Kidney (tissue), 14 donors: ENCODE measurements around the gene RBBP5. TPM values are rescaled to one million over a fixed set of nuclear protein-coding genes. Genes with fewer than 3 reads are reported as not detected.

Source experiments
- DNase-seq, 5 donors: peaks; one replicate each; pipeline ENCODE4 v3.0.0-alpha.2; 2013 to 2020
- FAIRE-seq: peaks from 2 replicates; lab custom pipeline; 2012; peaks lifted over from hg19 to GRCh38; lab: Jason Lieb, UNC
- H3K27ac ChIP-seq, 2 donors: one replicate each; pipeline ENCODE4 v1.7.0; 2013; ENCODE audit warnings: low read depth in 2 of 2, low read length in 2 of 2, inconsistent platforms in 1 of 2
- H3K27me3 ChIP-seq: one replicate; pipeline ENCODE4 v1.7.1; 2013; ENCODE audit warnings: low read length, inconsistent platforms; ENCODE audit not compliant: control insufficient read depth, insufficient read depth
- H3K36me3 ChIP-seq, 3 donors: one replicate each; pipeline versions ENCODE4 v1.7.0 to v1.7.1; 2013; ENCODE audit warnings: low read length in 3 of 3, control low read depth in 1 of 3, inconsistent platforms in 1 of 3; ENCODE audit not compliant: insufficient read depth in 3 of 3, control insufficient read depth in 2 of 3
- H3K4me1 ChIP-seq, 3 donors: one replicate each; pipeline versions ENCODE4 v1.7.0 to v1.7.1; 2013; ENCODE audit warnings: low read length in 3 of 3, inconsistent platforms in 1 of 3, low read depth in 1 of 3; ENCODE audit not compliant: control insufficient read depth in 2 of 3, insufficient read depth in 2 of 3
- H3K4me3 ChIP-seq, 3 donors: one replicate each; pipeline versions ENCODE4 v1.7.0 to v1.8.1; 2013; ENCODE audit warnings: low read length in 3 of 3, control low read depth in 1 of 3, inconsistent platforms in 1 of 3
- H3K9ac ChIP-seq, 3 donors: one replicate each; pipeline versions ENCODE4 v1.7.0 to v1.7.1; 2013; ENCODE audit warnings: low read length in 3 of 3, control low read depth in 1 of 3, inconsistent platforms in 1 of 3
- H3K9me3 ChIP-seq, 3 donors: one replicate each; pipeline versions ENCODE4 v1.7.0 to v1.7.1; 2013; ENCODE audit warnings: low read length in 3 of 3, control low read depth in 1 of 3, inconsistent platforms in 1 of 3; ENCODE audit not compliant: control insufficient read depth in 2 of 3, insufficient read depth in 1 of 3
- intact Hi-C: fragments of 100-400 bp; cut with DNase I; formaldehyde crosslinking; loops from one replicate; pipeline ENCODE4 v1.11.1; 2022
- polyA plus RNA-seq: library from polyadenylated mRNA; stranded (reverse); fragments of 350-450 nt; fragmentation: Illumina TruSeq; extraction: RNeasy Lipid Tissue Mini Kit (QIAGEN cat#74804); gene quantifications from one replicate; pipeline ENCODE4 v1.2.3, GENCODE V29; 2014; ENCODE audit warnings: low read depth, low replicate concordance; ENCODE audit not compliant: insufficient read depth
- total RNA-seq: library from RNA; stranded (reverse); fragmentation: NEBNext Ultra II Directional; extraction: Animal tissue kit (Norgen Biotek cat#: 25700); gene quantifications from one replicate; pipeline ENCODE4 v1.2.1, GENCODE V29; 2021
- TF ChIP-seq, protein P1 (sequence below): IDR thresholded peaks from 3 replicates; pipeline ENCODE4 v1.5.1; 2012; ENCODE audit warnings: mild to moderate bottlenecking, moderate library complexity, borderline replicate concordance; ENCODE audit not compliant: insufficient read depth; ENCODE audit errors: extremely low read depth
- donor health status: control.
- donor health status: control.
- donor health status: control.
- donor health status: control.
- donor health status: control.
- donor health status: DM: yes; HTN: yes; CAD: no.
- donor health status: Normal renal cell carcinoma (clear cell type).

RBBP5 gene
- total and polyA plus RNA-seq, 2 donors from 2014 or later, result 6.8 to 18.2 TPM

DNA sequence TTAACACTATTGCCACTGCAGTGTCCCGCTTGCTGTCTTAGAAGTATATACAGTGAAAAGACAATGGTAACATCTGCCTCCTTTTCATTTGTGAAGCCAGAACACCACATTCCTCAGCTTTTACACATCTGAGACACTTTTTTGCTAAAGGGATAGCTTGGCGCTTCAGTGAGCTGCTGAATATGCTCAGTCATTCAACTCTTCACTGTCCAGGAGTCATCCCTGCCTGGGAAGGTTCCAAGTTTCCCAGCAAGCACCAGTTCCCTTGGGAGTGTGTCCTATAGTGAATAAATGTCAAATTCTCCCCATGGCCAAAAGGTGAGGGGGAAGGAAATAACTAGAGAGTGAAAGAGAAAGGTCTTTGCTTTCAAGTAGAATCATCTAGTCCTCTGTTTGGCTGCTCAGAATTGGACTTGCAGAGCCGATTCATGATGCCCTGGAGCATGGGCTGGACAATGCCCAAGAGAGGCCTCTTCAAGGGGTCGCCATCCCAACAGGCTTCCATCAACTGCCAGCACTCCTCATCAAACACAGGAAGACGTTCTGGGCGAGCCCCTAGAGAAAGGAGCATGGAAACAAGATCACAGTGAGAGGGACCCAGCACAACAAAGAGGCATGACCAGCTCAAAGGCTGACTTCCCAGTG, 25.5 kb upstream of the RBBP5 start:
- H3K4me3 ChIP-seq, result no peak overlapping the region
- DNase-seq, result no peak
- TF ChIP-seq, protein P1, sequence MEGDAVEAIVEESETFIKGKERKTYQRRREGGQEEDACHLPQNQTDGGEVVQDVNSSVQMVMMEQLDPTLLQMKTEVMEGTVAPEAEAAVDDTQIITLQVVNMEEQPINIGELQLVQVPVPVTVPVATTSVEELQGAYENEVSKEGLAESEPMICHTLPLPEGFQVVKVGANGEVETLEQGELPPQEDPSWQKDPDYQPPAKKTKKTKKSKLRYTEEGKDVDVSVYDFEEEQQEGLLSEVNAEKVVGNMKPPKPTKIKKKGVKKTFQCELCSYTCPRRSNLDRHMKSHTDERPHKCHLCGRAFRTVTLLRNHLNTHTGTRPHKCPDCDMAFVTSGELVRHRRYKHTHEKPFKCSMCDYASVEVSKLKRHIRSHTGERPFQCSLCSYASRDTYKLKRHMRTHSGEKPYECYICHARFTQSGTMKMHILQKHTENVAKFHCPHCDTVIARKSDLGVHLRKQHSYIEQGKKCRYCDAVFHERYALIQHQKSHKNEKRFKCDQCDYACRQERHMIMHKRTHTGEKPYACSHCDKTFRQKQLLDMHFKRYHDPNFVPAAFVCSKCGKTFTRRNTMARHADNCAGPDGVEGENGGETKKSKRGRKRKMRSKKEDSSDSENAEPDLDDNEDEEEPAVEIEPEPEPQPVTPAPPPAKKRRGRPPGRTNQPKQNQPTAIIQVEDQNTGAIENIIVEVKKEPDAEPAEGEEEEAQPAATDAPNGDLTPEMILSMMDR, result no peak
- no peak overlapping the region for H3K9ac ChIP-seq
- no peaks in the 10 kb centered on the region for H3K9me3 ChIP-seq
- intact Hi-C loops, result no loop called here
- no peak overlapping the region for H3K27ac ChIP-seq
- H3K27me3 ChIP-seq, result no peaks in the 10 kb centered on the region
- peaks cover 5 to 23% (median 17%) of the 10 kb centered on the region in 3 donors for H3K36me3 ChIP-seq
- FAIRE-seq, result no peak
- H3K4me1 ChIP-seq, result no peaks in the 10 kb centered on the region

DNA sequence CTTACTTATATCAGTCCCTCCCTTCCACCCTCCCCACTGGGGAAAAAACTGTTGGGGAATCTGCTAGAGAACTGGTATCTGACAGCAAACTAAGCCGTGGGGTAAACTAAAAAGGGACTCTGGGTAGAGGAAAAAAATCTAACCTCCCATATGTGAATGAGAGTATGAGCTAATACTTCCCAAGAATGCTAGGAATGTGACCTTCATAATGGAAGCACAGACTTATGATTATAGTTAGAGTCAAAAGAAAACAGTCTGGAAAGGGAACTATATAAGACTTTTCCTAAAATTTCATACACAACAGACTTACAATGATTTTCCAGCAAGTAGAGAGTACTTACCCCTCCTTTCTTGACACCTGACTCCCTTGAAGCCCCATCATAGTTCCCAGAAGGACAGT, 23.0 kb upstream of the RBBP5 start:
- Histone ChIP-seq H3K36me3 (peaks cover 5 to 14% (median 8%) of the 10 kb centered on the region in 3 donors), H3K27me3 (no peaks in the 10 kb centered on the region), H3K4me3 (no peak overlapping the region), H3K4me1 (peaks cover 0 to 7% (median 0%) of the 10 kb centered on the region in 3 donors), H3K27ac (no peak overlapping the region), H3K9ac (no peak overlapping the region), H3K9me3 (no peaks in the 10 kb centered on the region)
- TF ChIP-seq, protein P1, result no peak
- DNase-seq, result peak in 2 of 5 donors; percentile 20 to 25
- intact Hi-C loops, result no loop called here
- no peak for FAIRE-seq

DNA sequence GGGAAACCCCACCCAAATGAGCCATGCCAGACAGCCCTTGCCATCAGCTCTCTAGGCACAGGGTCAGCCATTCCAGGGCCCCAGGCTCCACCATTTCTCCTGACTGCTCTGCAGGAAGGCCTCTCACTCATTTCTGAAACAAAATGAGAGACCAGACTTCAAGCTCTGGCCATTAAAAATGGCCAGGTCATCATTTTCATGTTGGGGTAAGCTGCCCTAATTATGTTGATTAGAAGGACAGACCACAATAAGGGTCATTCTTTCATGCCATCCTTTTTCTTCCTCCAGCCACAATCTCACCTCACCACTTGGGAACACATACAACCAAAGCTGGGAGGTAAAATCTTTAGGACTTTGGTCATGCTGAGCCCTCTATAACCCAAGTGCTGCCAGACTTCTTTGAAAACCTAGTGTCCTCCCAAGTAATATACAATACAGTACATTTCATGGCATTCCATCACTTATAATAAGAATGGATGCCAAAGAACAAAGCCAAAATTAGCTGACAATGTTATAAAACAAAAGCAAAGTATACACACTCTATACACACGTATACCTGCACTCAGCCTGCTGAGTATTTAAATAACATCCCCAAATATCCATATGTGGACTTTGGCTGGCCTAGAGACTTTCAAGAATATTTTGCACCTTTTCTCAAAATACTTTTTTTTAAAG, 22.4 kb upstream of the RBBP5 start:
- Histone ChIP-seq H3K4me1 (peaks cover 0 to 7% (median 0%) of the 10 kb centered on the region in 3 donors), H3K27me3 (no peaks in the 10 kb centered on the region), H3K9ac (no peak overlapping the region), H3K27ac (no peak overlapping the region), H3K4me3 (no peak overlapping the region), H3K36me3 (peaks cover 2 to 14% (median 8%) of the 10 kb centered on the region in 3 donors), H3K9me3 (no peaks in the 10 kb centered on the region)
- TF ChIP-seq, protein P1, result no peak
- FAIRE-seq, result no peak
- DNase-seq, result no peak
- intact Hi-C loops, result no loop called here
